ENCODE measurements around the gene RABGAP1L. TPM values are rescaled to one million over a fixed set of nuclear protein-coding genes. Genes with fewer than 3 reads are reported as not detected.

Gene RABGAP1L
- total RNA-seq, 4 donors from 2014 or later = 42.4 to 74.5 (median 49.1) TPM

- H3K4me3 ChIP-seq = no peak overlapping the region
- TF ChIP-seq EP300 (IDR thresholded peaks at IDR 0.05) = no peak
- no peak for TF ChIP-seq POLR2A (IDR thresholded peaks at IDR 0.05)
- TF ChIP-seq CTCF (IDR thresholded peaks at IDR 0.05) = no peak
- no peak overlapping the region for H3K27ac ChIP-seq
- H3K4me1 ChIP-seq = peaks cover 0 to 11% (median 0%) of the 10 kb centered on the region in 4 donors
- H3K9me3 ChIP-seq = no peaks in the 10 kb centered on the region
- no peak for DNase-seq (ENCODE audit: low spot score in 2 of 2)
- H3K27me3 ChIP-seq = no peaks in the 10 kb centered on the region
- peaks cover 0 to 31% (median 0%) of the 10 kb centered on the region in 3 donors for H3K36me3 ChIP-seq
- 86 to 88% methylated on average over 4 of the region's 4 CpGs for WGBS, 2 donors
Measured at GRCh38 chr1:174984952-174985351, 825.6 kb downstream of the RABGAP1L start.

- DNase-seq (ENCODE audit: low spot score in 2 of 2) = no peak
- Histone ChIP-seq H3K27me3 (no peaks in the 10 kb centered on the region), H3K9me3 (no peaks in the 10 kb centered on the region), H3K36me3 (peaks cover 0 to 4% (median 0%) of the 10 kb centered on the region in 3 donors), H3K4me3 (no peak overlapping the region), H3K4me1 (peaks cover 0 to 19% (median 0%) of the 10 kb centered on the region in 4 donors), H3K27ac (peak overlapping the region in 1 of 4 donors; percentile 87)
- TF ChIP-seq EP300 (IDR thresholded peaks at IDR 0.05) = no peak
- no peak for TF ChIP-seq POLR2A (IDR thresholded peaks at IDR 0.05)
- no peak for TF ChIP-seq CTCF (IDR thresholded peaks at IDR 0.05)
Measured at GRCh38 chr1:174988539-174988938, 829.2 kb downstream of the RABGAP1L start.

- Histone ChIP-seq H3K27ac (peak overlapping the region in 3 of 4 donors; percentile 85 to 89 (median 87)), H3K27me3 (no peaks in the 10 kb centered on the region), H3K36me3 (peaks cover 0 to 4% (median 0%) of the 10 kb centered on the region in 3 donors), H3K4me1 (peaks cover 0 to 19% (median 0%) of the 10 kb centered on the region in 4 donors), H3K9me3 (no peaks in the 10 kb centered on the region), H3K4me3 (no peak overlapping the region)
- WGBS, 2 donors = 85 to 93% methylated on average over 3 of the region's 3 CpGs
- no peak for DNase-seq (ENCODE audit: low spot score in 2 of 2)
- no peak for TF ChIP-seq POLR2A (IDR thresholded peaks at IDR 0.05)
Measured at GRCh38 chr1:174988986-174989385, 829.7 kb downstream of the RABGAP1L start.

- Histone ChIP-seq H3K4me1 (peaks cover 0 to 19% (median 0%) of the 10 kb centered on the region in 4 donors), H3K9me3 (no peaks in the 10 kb centered on the region), H3K36me3 (peaks cover 0 to 4% (median 0%) of the 10 kb centered on the region in 3 donors), H3K27me3 (no peaks in the 10 kb centered on the region), H3K4me3 (peak overlapping the region in 2 of 4 donors; percentile 37 to 52), H3K27ac (peak overlapping the region; percentile 76 to 89 (median 86))
- TF ChIP-seq EP300 (IDR thresholded peaks at IDR 0.05) = no peak
- no peak for TF ChIP-seq CTCF (IDR thresholded peaks at IDR 0.05)
- TF ChIP-seq POLR2A (IDR thresholded peaks at IDR 0.05) = no peak
- WGBS, 2 donors = 58 to 66% methylated on average over 5 of the region's 5 CpGs
- peak; percentile 51 for DNase-seq (ENCODE audit: low spot score in 2 of 2)
Measured at GRCh38 chr1:174989536-174990220, 830.4 kb downstream of the RABGAP1L start.

GRCh38 chr1:174990382-174990999 is 831.2 kb downstream of the RABGAP1L start:
- H3K27ac ChIP-seq = peak overlapping the region; percentile 76 to 89 (median 86)
- H3K36me3 ChIP-seq = no peaks in the 10 kb centered on the region
- DNase-seq (ENCODE audit: low spot score in 2 of 2) = no peak
- H3K4me3 ChIP-seq = peak overlapping the region; percentile 24 to 52 (median 34)
- no peaks in the 10 kb centered on the region for H3K9me3 ChIP-seq
- H3K27me3 ChIP-seq = no peaks in the 10 kb centered on the region
- H3K4me1 ChIP-seq = peaks cover 0 to 19% (median 0%) of the 10 kb centered on the region in 4 donors
- TF ChIP-seq CTCF (IDR thresholded peaks at IDR 0.05) = no peak
- TF ChIP-seq POLR2A (IDR thresholded peaks at IDR 0.05) = no peak
- peak in 1 of 2 donors; percentile 2 for TF ChIP-seq EP300 (IDR thresholded peaks at IDR 0.05)
- 40 to 41% methylated on average over 6 of the region's 6 CpGs for WGBS, 2 donors
